ENCODE measurements around the gene SERPINA12. TPM values are rescaled to one million over a fixed set of nuclear protein-coding genes. Genes with fewer than 3 reads are reported as not detected.

SERPINA12 gene
- total RNA-seq, 1 experiment from 2014 or later, result not detected

DNA sequence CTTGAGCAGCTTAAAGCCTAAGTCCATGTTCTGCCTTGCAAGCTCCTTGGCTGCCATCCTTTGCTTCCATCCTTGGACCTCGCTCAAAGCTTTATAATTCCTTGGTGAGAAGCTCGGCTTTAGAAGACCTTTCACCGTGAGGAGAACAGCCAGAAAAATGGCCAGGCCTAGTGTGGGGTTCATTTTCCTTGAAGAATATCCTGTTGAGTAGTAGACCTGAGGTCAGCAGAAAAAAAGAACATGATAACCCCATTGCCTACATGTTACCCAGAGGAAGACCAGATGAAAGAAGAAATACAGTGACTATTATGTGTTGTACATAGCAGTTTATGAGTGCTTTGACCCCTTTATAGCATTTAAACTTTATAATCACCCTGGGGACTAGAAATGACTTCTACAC lies 11.1 kb downstream of the SERPINA12 start:
- ChIA-PET CTCF (no interaction called here), POLR2A (ENCODE audit: low non-redundant PET) (no interaction called here)
- Histone ChIP-seq H3K9me3 (ENCODE audit: low read depth, low read length, poor library complexity, severe bottlenecking) (no peaks in the 10 kb centered on the region), H3K4me1 (ENCODE audit: insufficient read depth, low read length, poor library complexity, severe bottlenecking) (no peaks in the 10 kb centered on the region), H3K27ac (ENCODE audit: low read depth, low read length, poor library complexity, severe bottlenecking) (no peak overlapping the region), H3K27me3 (replicated peaks; ENCODE audit: insufficient read depth, low read depth, low read length, poor library complexity) (peaks cover 4% of the 10 kb centered on the region), H3K4me3 (ENCODE audit: low read depth, low read length, poor library complexity, severe bottlenecking) (no peak overlapping the region), H3K36me3 (ENCODE audit: insufficient read depth, low read length, poor library complexity, severe bottlenecking) (no peaks in the 10 kb centered on the region)
- TF ChIP-seq, protein P1, sequence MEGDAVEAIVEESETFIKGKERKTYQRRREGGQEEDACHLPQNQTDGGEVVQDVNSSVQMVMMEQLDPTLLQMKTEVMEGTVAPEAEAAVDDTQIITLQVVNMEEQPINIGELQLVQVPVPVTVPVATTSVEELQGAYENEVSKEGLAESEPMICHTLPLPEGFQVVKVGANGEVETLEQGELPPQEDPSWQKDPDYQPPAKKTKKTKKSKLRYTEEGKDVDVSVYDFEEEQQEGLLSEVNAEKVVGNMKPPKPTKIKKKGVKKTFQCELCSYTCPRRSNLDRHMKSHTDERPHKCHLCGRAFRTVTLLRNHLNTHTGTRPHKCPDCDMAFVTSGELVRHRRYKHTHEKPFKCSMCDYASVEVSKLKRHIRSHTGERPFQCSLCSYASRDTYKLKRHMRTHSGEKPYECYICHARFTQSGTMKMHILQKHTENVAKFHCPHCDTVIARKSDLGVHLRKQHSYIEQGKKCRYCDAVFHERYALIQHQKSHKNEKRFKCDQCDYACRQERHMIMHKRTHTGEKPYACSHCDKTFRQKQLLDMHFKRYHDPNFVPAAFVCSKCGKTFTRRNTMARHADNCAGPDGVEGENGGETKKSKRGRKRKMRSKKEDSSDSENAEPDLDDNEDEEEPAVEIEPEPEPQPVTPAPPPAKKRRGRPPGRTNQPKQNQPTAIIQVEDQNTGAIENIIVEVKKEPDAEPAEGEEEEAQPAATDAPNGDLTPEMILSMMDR (conservative IDR thresholded peaks at IDR 0.05; ENCODE audit: low read depth, low read length), result no peak
- no peak for TF ChIP-seq EZH2 (IDR thresholded peaks at IDR 0.05; ENCODE audit: borderline replicate concordance, low read depth, low read length, poor library complexity, severe bottlenecking)
- no peak for DNase-seq (ENCODE audit: low spot score)
- BruUV-seq (replicated peaks), result no TSS peak
- intact Hi-C loops (cut with micrococcal nuclease; ENCODE audit: unreplicated experiment), result no loop called here

DNA sequence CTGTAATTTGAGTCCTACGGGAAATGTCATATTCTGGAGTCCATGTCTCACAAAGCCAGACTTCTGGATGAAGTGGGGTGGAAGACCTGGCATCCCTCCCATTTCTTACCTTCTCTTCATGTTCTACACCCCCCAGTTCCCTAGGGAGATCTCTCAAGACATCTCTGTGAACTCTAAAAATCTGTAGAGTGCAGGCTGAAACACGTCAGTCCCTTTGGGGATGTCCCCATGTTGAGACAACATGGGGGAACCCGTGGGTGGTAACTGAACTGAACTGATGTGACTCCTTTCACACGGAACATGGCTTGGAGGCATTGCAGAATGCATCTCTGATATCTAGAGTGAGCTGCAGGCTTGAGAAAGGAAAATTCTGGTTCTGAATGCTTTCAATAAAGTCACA lies 15.2 kb downstream of the SERPINA12 start:
- Histone ChIP-seq H3K27me3 (replicated peaks; ENCODE audit: insufficient read depth, low read depth, low read length, poor library complexity) (peaks cover 4% of the 10 kb centered on the region), H3K9me3 (ENCODE audit: low read depth, low read length, poor library complexity, severe bottlenecking) (no peaks in the 10 kb centered on the region), H3K27ac (ENCODE audit: low read depth, low read length, poor library complexity, severe bottlenecking) (no peak overlapping the region), H3K4me1 (ENCODE audit: insufficient read depth, low read length, poor library complexity, severe bottlenecking) (no peaks in the 10 kb centered on the region), H3K4me3 (ENCODE audit: low read depth, low read length, poor library complexity, severe bottlenecking) (no peak overlapping the region), H3K36me3 (ENCODE audit: insufficient read depth, low read length, poor library complexity, severe bottlenecking) (no peaks in the 10 kb centered on the region)
- no peak for DNase-seq (ENCODE audit: low spot score)
- POLR2A ChIA-PET (ENCODE audit: low non-redundant PET), result no interaction called here
- CTCF ChIA-PET, result no interaction called here
- no TSS peak for BruUV-seq (replicated peaks)
- TF ChIP-seq, protein P1 (conservative IDR thresholded peaks at IDR 0.05; ENCODE audit: low read depth, low read length), result no peak
- no peak for TF ChIP-seq EZH2 (IDR thresholded peaks at IDR 0.05; ENCODE audit: borderline replicate concordance, low read depth, low read length, poor library complexity, severe bottlenecking)
- intact Hi-C loops (cut with micrococcal nuclease; ENCODE audit: unreplicated experiment), result no loop called here

GRCh38 chr14:94491511-94491910 lies 17.8 kb downstream of the SERPINA12 start:
- no TSS peak for BruUV-seq (replicated peaks)
- Histone ChIP-seq H3K4me3 (ENCODE audit: low read depth, low read length, poor library complexity, severe bottlenecking) (no peak overlapping the region), H3K27me3 (replicated peaks; ENCODE audit: insufficient read depth, low read depth, low read length, poor library complexity) (peaks cover 8% of the 10 kb centered on the region), H3K27ac (ENCODE audit: low read depth, low read length, poor library complexity, severe bottlenecking) (no peak overlapping the region), H3K9me3 (ENCODE audit: low read depth, low read length, poor library complexity, severe bottlenecking) (no peaks in the 10 kb centered on the region), H3K36me3 (ENCODE audit: insufficient read depth, low read length, poor library complexity, severe bottlenecking) (no peaks in the 10 kb centered on the region), H3K4me1 (ENCODE audit: insufficient read depth, low read length, poor library complexity, severe bottlenecking) (no peaks in the 10 kb centered on the region)
- intact Hi-C loops (cut with micrococcal nuclease; ENCODE audit: unreplicated experiment), result no loop called here
- TF ChIP-seq, protein P1 (conservative IDR thresholded peaks at IDR 0.05; ENCODE audit: low read depth, low read length), result no peak
- TF ChIP-seq EZH2 (IDR thresholded peaks at IDR 0.05; ENCODE audit: borderline replicate concordance, low read depth, low read length, poor library complexity, severe bottlenecking), result no peak
- ChIA-PET POLR2A (ENCODE audit: low non-redundant PET) (no interaction called here), CTCF (interaction anchor here (0.6 kb wide), 1 partner anchor 1776 kb away, joined by 8 read pairs; no protein-coding TSS in a partner anchor)
- DNase-seq (ENCODE audit: low spot score), result no peak
